Naive B cell (primary cell): ENCODE measurements around the gene COL6A2. TPM values are rescaled to one million over a fixed set of nuclear protein-coding genes. Genes with fewer than 3 reads are reported as not detected.

Experiments used
- ATAC-seq, 2 donors: fragments of 150-1000 bp; cut with Tn5 transposase; 2 replicates each; pipeline ENCODE4 v1.10.0; 2021; ENCODE audit warnings: low read depth in 2 of 2, mild to moderate bottlenecking in 2 of 2, moderate library complexity in 2 of 2
- DNase-seq: peaks from one replicate; pipeline ENCODE4 v3.0.0; 2022
- H3K27ac Mint-ChIP-seq, 6 donors: one replicate each; pipeline ENCODE4 v1.8.0; 2020 to 2022; ENCODE audit warnings: mild to moderate bottlenecking in 6 of 6, mixed read lengths in 6 of 6, moderate library complexity in 5 of 6, inconsistent platforms in 2 of 6
- H3K27me3 Mint-ChIP-seq, 3 donors: one replicate each; pipeline ENCODE4 v1.8.0; 2021 to 2022; ENCODE audit warnings: mixed read lengths in 3 of 3, mild to moderate bottlenecking in 1 of 3
- H3K36me3 Mint-ChIP-seq, 2 donors: one replicate each; pipeline ENCODE4 v1.8.0; 2020 to 2022; ENCODE audit warnings: mixed read lengths in 2 of 2, inconsistent platforms in 1 of 2, mild to moderate bottlenecking in 1 of 2
- H3K4me1 Mint-ChIP-seq, 3 donors: one replicate each; pipeline ENCODE4 v1.8.0; 2020 to 2022; ENCODE audit warnings: mixed read lengths in 3 of 3, inconsistent platforms in 1 of 3, mild to moderate bottlenecking in 1 of 3, moderate library complexity in 1 of 3
- H3K4me3 Mint-ChIP-seq, 8 donors: one replicate each; pipeline ENCODE4 v1.8.0; 2020 to 2022; ENCODE audit warnings: mild to moderate bottlenecking in 8 of 8, mixed read lengths in 8 of 8, moderate library complexity in 8 of 8, inconsistent platforms in 2 of 8
- H3K9me3 Mint-ChIP-seq, 7 donors: one replicate each; pipeline ENCODE4 v1.8.0; 2020 to 2022; ENCODE audit warnings: mixed read lengths in 7 of 7, mild to moderate bottlenecking in 5 of 7, inconsistent platforms in 2 of 7, moderate library complexity in 1 of 7
- polyA plus RNA-seq, 6 donors: library from polyadenylated mRNA; unstranded; fragments of 300-500 nt; fragmentation: Illumina TruSeq; gene quantifications; one replicate each; pipeline ENCODE4 v1.2.3, GENCODE V29; 2021; ENCODE audit warnings: low read depth in 6 of 6

Gene COL6A2
- polyA plus RNA-seq, 6 donors from 2014 or later = 0.16 to 0.56 (median 0.17) TPM; not detected in 2

GRCh38 chr21:46156378-46156645, 58.4 kb downstream of the COL6A2 start:
- Mint-ChIP-seq H3K4me3 (no peak overlapping the region), H3K27ac (no peak overlapping the region), H3K36me3 (no peaks in the 10 kb centered on the region), H3K9me3 (no peaks in the 10 kb centered on the region), H3K4me1 (peaks cover 0 to 2% (median 0%) of the 10 kb centered on the region in 3 donors), H3K27me3 (no peaks in the 10 kb centered on the region)
- ATAC-seq (no peak), DNase-seq (no peak)

DNA sequence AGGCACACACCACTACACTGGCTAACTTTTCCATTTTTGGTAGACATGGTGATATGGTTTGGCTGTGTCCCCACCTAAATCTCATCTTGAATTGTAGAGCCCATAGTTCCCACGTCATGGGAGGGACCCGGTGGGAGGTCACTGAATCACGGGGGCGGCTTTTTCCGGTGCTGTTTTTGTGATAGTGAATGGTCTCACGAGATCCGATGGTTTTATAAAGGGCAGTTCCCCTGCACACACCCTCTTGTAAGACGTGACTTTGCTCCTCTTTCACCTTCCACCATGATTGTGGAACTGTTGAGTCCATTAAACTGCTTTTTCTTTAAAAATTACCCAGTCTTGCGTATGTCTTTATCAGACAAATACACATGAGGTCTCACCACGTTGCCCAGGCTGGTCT, 58.8 kb downstream of the COL6A2 start:
- DNase-seq (no peak), ATAC-seq (no peak)
- H3K4me1 Mint-ChIP-seq = peaks cover 0 to 2% (median 0%) of the 10 kb centered on the region in 3 donors
- no peak overlapping the region for H3K27ac Mint-ChIP-seq
- no peaks in the 10 kb centered on the region for H3K9me3 Mint-ChIP-seq
- no peaks in the 10 kb centered on the region for H3K36me3 Mint-ChIP-seq
- no peaks in the 10 kb centered on the region for H3K27me3 Mint-ChIP-seq
- H3K4me3 Mint-ChIP-seq = no peak overlapping the region

- Mint-ChIP-seq H3K9me3 (no peaks in the 10 kb centered on the region), H3K4me3 (no peak overlapping the region), H3K36me3 (no peaks in the 10 kb centered on the region), H3K27ac (peak overlapping the region in 1 of 6 donors; percentile 33), H3K4me1 (peaks cover 0 to 2% (median 0%) of the 10 kb centered on the region in 3 donors), H3K27me3 (no peaks in the 10 kb centered on the region)
- no peak for ATAC-seq
- DNase-seq = no peak
Observed at GRCh38 chr21:46157396-46157986, 59.6 kb downstream of the COL6A2 start.

- peaks cover 0 to 3% (median 0%) of the 10 kb centered on the region in 3 donors for H3K4me1 Mint-ChIP-seq
- H3K27ac Mint-ChIP-seq = peak overlapping the region in 2 of 6 donors; percentile 41 to 54
- no peaks in the 10 kb centered on the region for H3K36me3 Mint-ChIP-seq
- H3K9me3 Mint-ChIP-seq = peaks cover 0 to 2% (median 0%) of the 10 kb centered on the region in 7 donors
- H3K4me3 Mint-ChIP-seq = no peak overlapping the region
- ATAC-seq = no peak
- peaks cover 0 to under 1% (median 0%) of the 10 kb centered on the region in 3 donors for H3K27me3 Mint-ChIP-seq
- no peak for DNase-seq
Observed at GRCh38 chr21:46157987-46158451, 60.1 kb downstream of the COL6A2 start.

DNA sequence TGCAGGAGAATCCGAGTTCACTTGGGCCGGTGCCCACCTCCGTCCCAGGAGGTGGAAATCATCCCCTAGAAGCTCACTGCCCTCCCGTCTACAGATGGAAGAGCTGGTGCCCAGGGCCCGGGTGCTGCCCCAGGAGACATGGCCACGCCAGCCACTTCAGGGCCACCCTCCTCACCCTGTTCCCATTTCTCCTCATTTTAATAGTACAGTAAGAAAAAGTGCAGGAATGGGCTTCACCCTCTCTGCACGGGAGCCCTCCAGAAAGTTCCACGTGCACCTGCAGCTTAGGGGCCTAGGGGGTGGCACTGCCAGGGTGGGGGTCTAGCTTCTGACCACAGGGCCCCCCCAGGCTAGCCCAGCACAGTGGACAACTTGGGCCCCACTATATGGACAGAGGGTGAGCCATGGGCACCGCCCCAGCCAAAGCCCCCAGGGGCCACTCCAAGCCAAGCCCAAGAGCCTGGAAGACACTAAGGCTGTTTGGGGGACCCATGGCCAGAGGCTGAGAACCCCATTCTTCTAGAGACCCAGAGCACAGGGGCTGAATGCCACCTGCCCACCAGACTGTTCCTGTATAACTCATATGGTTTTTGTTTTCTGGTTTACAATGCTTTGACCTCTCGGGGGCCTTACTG, 60.9 kb downstream of the COL6A2 start:
- DNase-seq (no peak), ATAC-seq (no peak)
- peaks cover 0 to 2% (median 0%) of the 10 kb centered on the region in 7 donors for H3K9me3 Mint-ChIP-seq
- no peak overlapping the region for H3K27ac Mint-ChIP-seq
- peaks cover 0 to 4% (median 0%) of the 10 kb centered on the region in 3 donors for H3K27me3 Mint-ChIP-seq
- peaks cover 0 to 3% (median 0%) of the 10 kb centered on the region in 3 donors for H3K4me1 Mint-ChIP-seq
- no peak overlapping the region for H3K4me3 Mint-ChIP-seq
- H3K36me3 Mint-ChIP-seq = no peaks in the 10 kb centered on the region

- ATAC-seq = no peak
- H3K4me1 Mint-ChIP-seq = peaks cover 0 to 3% (median 0%) of the 10 kb centered on the region in 3 donors
- no peak for DNase-seq
- H3K36me3 Mint-ChIP-seq = no peaks in the 10 kb centered on the region
- H3K9me3 Mint-ChIP-seq = peaks cover 0 to 2% (median 0%) of the 10 kb centered on the region in 7 donors
- H3K27me3 Mint-ChIP-seq = peaks cover 0 to 4% (median 0%) of the 10 kb centered on the region in 3 donors
- no peak overlapping the region for H3K4me3 Mint-ChIP-seq
- peak overlapping the region in 1 of 6 donors; percentile 86 for H3K27ac Mint-ChIP-seq
Observed at GRCh38 chr21:46159390-46159789, 61.5 kb downstream of the COL6A2 start.

DNA sequence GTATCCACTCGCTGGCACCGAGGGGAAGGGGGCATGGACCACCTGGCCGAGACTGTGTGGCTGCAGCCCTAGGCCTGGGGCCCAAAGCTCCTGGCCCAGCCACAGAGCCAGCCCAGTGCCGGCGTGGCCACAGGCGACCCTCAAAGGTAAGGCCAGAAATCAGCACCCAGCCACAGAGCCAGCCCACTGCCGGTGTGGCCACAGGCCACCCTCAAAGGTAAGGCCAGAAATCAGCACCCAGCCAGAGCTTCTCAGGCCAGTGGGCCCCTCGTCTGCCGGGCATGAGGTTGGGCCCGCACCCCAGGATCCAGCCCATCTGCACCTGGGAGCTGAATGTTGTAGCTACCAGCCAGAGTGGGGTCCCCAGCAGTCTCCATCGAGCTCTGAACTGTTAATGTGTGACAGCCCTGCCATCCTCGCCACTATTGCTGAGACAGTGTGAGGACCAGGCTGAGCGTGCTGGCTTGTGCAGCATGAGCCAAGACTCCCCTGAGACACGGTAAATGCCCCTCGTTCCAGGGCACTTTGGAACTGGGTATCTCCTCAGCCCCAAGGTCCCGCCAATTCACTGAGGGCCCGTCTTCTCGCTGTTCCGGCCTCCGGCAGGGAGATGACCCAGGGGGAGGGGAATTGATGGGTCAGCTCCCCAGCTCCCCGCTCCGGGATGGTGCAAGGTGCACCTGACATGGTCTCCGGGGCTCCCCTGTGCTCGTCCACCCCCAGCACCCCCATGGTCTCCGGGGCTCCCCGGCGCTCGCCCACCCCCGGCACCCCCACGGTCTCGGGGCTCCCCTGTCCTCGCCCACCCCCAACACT, 62.1 kb downstream of the COL6A2 start:
- H3K36me3 Mint-ChIP-seq = no peaks in the 10 kb centered on the region
- DNase-seq (no peak), ATAC-seq (no peak)
- H3K9me3 Mint-ChIP-seq = peaks cover 0 to 2% (median 0%) of the 10 kb centered on the region in 7 donors
- H3K27ac Mint-ChIP-seq = peak overlapping the region in 1 of 6 donors; percentile 82
- peaks cover 0 to 3% (median 0%) of the 10 kb centered on the region in 3 donors for H3K4me1 Mint-ChIP-seq
- H3K4me3 Mint-ChIP-seq = no peak overlapping the region
- H3K27me3 Mint-ChIP-seq = peaks cover 0 to 4% (median 0%) of the 10 kb centered on the region in 3 donors

DNA sequence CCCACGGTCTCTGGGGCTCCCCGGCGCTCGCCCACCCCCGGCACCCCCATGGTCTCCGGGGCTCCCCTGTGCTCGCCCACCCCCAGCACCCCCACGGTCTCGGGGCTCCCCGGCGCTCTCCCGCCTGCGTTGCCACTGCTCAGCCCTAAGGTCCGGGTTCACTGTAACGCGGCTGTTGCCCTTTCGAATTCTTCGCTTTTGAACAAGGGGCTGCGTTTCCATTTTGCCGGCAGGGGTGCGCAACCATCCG, 62.7 kb downstream of the COL6A2 start:
- Mint-ChIP-seq H3K27me3 (peaks cover 0 to 4% (median 0%) of the 10 kb centered on the region in 3 donors), H3K27ac (peak overlapping the region in 1 of 6 donors; percentile 93)
- ATAC-seq = no peak

DNA sequence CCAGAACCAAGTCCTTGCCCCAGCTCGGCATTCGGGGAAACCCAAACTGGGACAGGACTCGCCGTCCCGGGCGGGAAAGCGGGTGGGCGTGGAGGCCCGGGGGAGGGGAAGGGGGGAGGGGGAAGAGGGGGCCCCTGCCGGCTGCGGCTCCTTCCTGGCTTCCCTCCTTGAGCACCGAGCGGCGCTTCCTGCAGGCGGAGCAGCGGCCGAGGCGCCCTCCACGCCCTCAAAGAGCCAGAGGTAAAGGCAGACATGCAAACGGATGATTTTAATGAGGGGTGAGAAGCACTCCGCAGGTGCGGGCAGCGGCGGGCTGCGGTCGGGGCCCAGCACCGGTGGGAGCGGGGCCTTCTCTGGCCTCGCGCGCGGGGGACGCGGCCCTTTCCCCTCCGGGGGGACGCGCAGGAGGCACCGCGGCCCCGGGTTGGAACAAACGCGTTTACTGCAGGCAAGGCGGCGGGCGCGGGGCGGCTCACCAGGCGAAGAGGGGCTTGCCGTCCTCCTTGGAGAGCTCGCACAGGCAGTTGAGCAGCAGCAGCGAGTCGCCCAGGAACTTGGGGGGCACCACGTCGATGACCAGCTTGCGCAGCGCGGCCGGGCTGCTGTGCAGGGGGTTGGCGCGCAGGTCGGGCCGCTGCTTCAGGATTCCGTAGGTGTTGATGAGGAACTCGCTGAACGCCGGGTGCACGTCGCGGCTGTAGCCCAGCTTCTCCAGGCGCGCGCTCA, 63.2 kb downstream of the COL6A2 start:
- H3K4me3 Mint-ChIP-seq = no peak overlapping the region
- peaks cover 0 to 2% (median 0%) of the 10 kb centered on the region in 7 donors for H3K9me3 Mint-ChIP-seq
- ATAC-seq (no peak), DNase-seq (no peak)
- peaks cover 0 to 3% (median 0%) of the 10 kb centered on the region in 3 donors for H3K4me1 Mint-ChIP-seq
- H3K27ac Mint-ChIP-seq = peak overlapping the region in 1 of 6 donors; percentile 93
- H3K27me3 Mint-ChIP-seq = peaks cover 0 to 4% (median 0%) of the 10 kb centered on the region in 3 donors
- H3K36me3 Mint-ChIP-seq = no peaks in the 10 kb centered on the region

More for the DNA sequence above, 62.7 kb downstream of the COL6A2 start:
- H3K4me3 Mint-ChIP-seq = no peak overlapping the region
- peaks cover 0 to 2% (median 0%) of the 10 kb centered on the region in 7 donors for H3K9me3 Mint-ChIP-seq
- peaks cover 0 to 3% (median 0%) of the 10 kb centered on the region in 3 donors for H3K4me1 Mint-ChIP-seq
- no peak for DNase-seq
- no peaks in the 10 kb centered on the region for H3K36me3 Mint-ChIP-seq

DNA sequence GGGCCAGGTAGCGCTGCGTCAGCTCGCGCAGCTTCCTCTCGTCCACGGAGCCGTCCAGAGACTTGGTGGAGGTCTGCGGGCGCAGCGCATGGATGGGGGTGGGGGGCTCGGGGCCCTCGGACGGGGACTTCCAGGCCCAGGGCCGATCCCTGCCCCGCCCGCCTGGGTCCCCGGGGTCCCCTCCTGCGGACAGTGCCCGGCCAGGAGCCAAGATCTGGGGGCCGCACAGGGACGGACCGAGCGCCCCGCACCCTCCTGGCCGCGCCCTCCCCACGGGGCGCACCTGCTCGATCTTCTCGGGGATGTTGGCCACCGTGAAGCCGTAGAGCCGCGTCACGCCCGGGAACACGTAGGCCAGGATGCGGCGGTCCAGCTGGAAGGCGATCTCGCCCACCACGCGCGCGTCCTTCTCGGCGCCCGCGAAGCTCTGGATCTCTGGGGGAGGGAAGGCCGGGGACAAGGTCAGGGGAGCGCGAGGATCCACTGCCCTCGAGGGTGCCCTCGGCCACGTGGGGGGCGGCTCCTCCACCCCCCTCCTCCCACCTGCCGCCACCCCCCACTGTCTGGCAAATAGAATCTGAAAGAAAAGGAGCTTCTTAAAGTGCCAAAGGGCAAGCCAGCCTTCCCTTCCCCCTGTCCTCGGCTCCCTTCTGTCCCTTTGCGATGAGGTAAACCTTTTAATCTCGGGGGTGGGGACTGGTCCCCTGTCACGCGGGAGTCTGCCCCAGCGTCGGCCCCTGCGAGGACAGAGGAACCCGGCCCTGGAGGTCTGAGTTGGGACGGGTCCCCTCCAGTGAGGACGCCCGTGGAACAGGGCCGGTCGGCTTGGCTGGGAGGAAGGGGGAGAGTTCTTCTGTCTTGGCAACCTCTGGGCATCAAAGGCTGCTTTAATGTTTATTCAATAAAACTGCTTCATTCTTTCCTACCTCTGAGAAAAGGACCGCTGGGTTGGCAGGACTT, 64.0 kb downstream of the COL6A2 start:
- H3K9me3 Mint-ChIP-seq = peaks cover 0 to 2% (median 0%) of the 10 kb centered on the region in 7 donors
- no peaks in the 10 kb centered on the region for H3K36me3 Mint-ChIP-seq
- H3K27me3 Mint-ChIP-seq = peaks cover 0 to 4% (median 0%) of the 10 kb centered on the region in 3 donors
- no peak overlapping the region for H3K27ac Mint-ChIP-seq
- H3K4me3 Mint-ChIP-seq = no peak overlapping the region
- H3K4me1 Mint-ChIP-seq = peaks cover 0 to 3% (median 0%) of the 10 kb centered on the region in 3 donors
- DNase-seq (no peak), ATAC-seq (no peak)

DNA sequence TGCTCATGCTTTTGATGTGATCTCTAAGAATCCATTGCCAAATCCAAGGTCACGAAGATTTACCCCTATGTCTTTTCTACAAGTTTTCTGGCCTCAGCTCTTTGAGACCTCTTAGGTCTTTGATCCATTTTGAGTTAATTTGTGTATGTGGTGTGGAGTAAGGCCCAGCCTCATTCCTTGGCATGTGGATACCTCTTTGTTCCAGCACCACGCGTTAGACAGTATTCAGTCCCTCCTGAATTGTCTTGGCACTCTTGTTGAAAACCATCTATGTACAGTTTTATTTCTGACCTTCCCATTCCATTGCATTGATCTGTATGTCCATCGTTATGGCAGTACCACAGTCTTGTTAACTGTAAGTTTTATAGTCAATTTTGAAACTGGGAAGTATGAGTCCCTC, 65.5 kb downstream of the COL6A2 start:
- Mint-ChIP-seq H3K9me3 (peaks cover 0 to 2% (median 0%) of the 10 kb centered on the region in 7 donors), H3K4me1 (peaks cover 0 to 3% (median 0%) of the 10 kb centered on the region in 3 donors), H3K36me3 (no peaks in the 10 kb centered on the region), H3K4me3 (no peak overlapping the region), H3K27me3 (peaks cover 0 to 4% (median 0%) of the 10 kb centered on the region in 3 donors), H3K27ac (no peak overlapping the region)
- ATAC-seq = no peak
- no peak for DNase-seq

- Mint-ChIP-seq H3K4me3 (no peak overlapping the region), H3K27ac (no peak overlapping the region), H3K9me3 (peaks cover 0 to 2% (median 0%) of the 10 kb centered on the region in 7 donors), H3K4me1 (peaks cover 0 to 3% (median 0%) of the 10 kb centered on the region in 3 donors), H3K36me3 (no peaks in the 10 kb centered on the region), H3K27me3 (peaks cover 0 to 4% (median 0%) of the 10 kb centered on the region in 3 donors)
- ATAC-seq (no peak), DNase-seq (no peak)
Observed at GRCh38 chr21:46165098-46165497, 67.2 kb downstream of the COL6A2 start.
